Transverse colon (tissue), 3 donors: ENCODE results near the gene POU2F1.

Source experiments
- EP300 ChIP-seq: sonication (generic); formaldehyde crosslinking; IDR thresholded peaks from one replicate; pipeline ENCODE4 v1.6.1; 2017; ENCODE audit warnings: antibody characterized with exemption, low read depth
- TF ChIP-seq, protein P1 (sequence below), 5 experiments: fragments of 200-600 bp in 3 of 5; fragments of 450-650 bp in 2 of 5; sonication (generic) in 3 of 5; IDR thresholded peaks; 1 replicate in 2 of 5; 2 replicates in 3 of 5; pipeline ENCODE4 v1.5.1; 2016 to 2017; ENCODE audit warnings: antibody characterized with exemption in 5 of 5, inconsistent platforms in 3 of 5, mild to moderate bottlenecking in 2 of 5, moderate library complexity in 1 of 5

DNA sequence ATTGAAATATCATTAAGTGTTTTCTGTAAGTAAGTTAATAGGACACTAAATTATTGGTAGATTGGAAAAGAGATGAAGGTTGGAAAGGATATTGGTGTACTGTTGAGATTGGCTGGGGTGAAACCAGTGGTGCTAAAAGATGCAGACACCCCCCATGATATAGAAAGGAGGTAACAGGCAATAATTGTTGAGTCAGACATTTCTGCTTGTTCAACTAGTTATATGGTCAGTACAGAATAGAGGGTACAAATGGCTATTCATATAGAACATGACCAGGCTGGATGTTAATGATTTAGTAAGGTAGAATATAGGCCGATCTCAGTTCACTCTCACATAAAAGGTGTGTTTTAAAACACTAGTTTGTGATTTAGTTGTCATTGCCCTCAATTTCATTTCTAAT, 104.5 kb downstream of the POU2F1 start:
- TF ChIP-seq, protein P1, sequence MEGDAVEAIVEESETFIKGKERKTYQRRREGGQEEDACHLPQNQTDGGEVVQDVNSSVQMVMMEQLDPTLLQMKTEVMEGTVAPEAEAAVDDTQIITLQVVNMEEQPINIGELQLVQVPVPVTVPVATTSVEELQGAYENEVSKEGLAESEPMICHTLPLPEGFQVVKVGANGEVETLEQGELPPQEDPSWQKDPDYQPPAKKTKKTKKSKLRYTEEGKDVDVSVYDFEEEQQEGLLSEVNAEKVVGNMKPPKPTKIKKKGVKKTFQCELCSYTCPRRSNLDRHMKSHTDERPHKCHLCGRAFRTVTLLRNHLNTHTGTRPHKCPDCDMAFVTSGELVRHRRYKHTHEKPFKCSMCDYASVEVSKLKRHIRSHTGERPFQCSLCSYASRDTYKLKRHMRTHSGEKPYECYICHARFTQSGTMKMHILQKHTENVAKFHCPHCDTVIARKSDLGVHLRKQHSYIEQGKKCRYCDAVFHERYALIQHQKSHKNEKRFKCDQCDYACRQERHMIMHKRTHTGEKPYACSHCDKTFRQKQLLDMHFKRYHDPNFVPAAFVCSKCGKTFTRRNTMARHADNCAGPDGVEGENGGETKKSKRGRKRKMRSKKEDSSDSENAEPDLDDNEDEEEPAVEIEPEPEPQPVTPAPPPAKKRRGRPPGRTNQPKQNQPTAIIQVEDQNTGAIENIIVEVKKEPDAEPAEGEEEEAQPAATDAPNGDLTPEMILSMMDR (IDR thresholded peaks at IDR 0.05) = no peak
- TF ChIP-seq EP300 = no peak
